Measurements from ENCODE around the gene MLF2. TPM values are rescaled to one million over a fixed set of nuclear protein-coding genes. Genes with fewer than 3 reads are reported as not detected.

MLF2 gene
- total RNA-seq, 1 donor from 2014 or later = 162 TPM

GRCh38 chr12:6782850-6783566, 30.1 kb upstream of the MLF2 start:
- no peak for DNase-seq (ENCODE audit: extremely low spot score, unreplicated experiment)
- no peaks in the 10 kb centered on the region for H3K9me3 Mint-ChIP-seq (ENCODE audit: unreplicated experiment)
- TF ChIP-seq, protein P1, sequence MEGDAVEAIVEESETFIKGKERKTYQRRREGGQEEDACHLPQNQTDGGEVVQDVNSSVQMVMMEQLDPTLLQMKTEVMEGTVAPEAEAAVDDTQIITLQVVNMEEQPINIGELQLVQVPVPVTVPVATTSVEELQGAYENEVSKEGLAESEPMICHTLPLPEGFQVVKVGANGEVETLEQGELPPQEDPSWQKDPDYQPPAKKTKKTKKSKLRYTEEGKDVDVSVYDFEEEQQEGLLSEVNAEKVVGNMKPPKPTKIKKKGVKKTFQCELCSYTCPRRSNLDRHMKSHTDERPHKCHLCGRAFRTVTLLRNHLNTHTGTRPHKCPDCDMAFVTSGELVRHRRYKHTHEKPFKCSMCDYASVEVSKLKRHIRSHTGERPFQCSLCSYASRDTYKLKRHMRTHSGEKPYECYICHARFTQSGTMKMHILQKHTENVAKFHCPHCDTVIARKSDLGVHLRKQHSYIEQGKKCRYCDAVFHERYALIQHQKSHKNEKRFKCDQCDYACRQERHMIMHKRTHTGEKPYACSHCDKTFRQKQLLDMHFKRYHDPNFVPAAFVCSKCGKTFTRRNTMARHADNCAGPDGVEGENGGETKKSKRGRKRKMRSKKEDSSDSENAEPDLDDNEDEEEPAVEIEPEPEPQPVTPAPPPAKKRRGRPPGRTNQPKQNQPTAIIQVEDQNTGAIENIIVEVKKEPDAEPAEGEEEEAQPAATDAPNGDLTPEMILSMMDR (IDR thresholded peaks at IDR 0.05) = no peak
- no peaks in the 10 kb centered on the region for H3K36me3 Mint-ChIP-seq (ENCODE audit: unreplicated experiment)
- peaks cover 11% of the 10 kb centered on the region for H3K4me1 Mint-ChIP-seq (ENCODE audit: unreplicated experiment)
- no peak overlapping the region for H3K4me3 Mint-ChIP-seq (ENCODE audit: unreplicated experiment)
- no peak overlapping the region for H3K27ac Mint-ChIP-seq (ENCODE audit: unreplicated experiment)
- H3K27me3 Mint-ChIP-seq (ENCODE audit: unreplicated experiment) = no peaks in the 10 kb centered on the region

- Mint-ChIP-seq H3K4me3 (ENCODE audit: unreplicated experiment) (no peak overlapping the region), H3K27ac (ENCODE audit: unreplicated experiment) (no peak overlapping the region), H3K27me3 (ENCODE audit: unreplicated experiment) (no peaks in the 10 kb centered on the region), H3K36me3 (ENCODE audit: unreplicated experiment) (no peaks in the 10 kb centered on the region), H3K4me1 (ENCODE audit: unreplicated experiment) (peaks cover 13% of the 10 kb centered on the region), H3K9me3 (ENCODE audit: unreplicated experiment) (no peaks in the 10 kb centered on the region)
- TF ChIP-seq, protein P1 (IDR thresholded peaks at IDR 0.05) = no peak
- DNase-seq (ENCODE audit: extremely low spot score, unreplicated experiment) = no peak
Observed at GRCh38 chr12:6782119-6782518, 29.2 kb upstream of the MLF2 start.

GRCh38 chr12:6780573-6780972, 27.6 kb upstream of the MLF2 start:
- no peak overlapping the region for H3K4me3 Mint-ChIP-seq (ENCODE audit: unreplicated experiment)
- H3K36me3 Mint-ChIP-seq (ENCODE audit: unreplicated experiment) = no peaks in the 10 kb centered on the region
- H3K4me1 Mint-ChIP-seq (ENCODE audit: unreplicated experiment) = peaks cover 13% of the 10 kb centered on the region
- no peaks in the 10 kb centered on the region for H3K9me3 Mint-ChIP-seq (ENCODE audit: unreplicated experiment)
- H3K27ac Mint-ChIP-seq (ENCODE audit: unreplicated experiment) = no peak overlapping the region
- no peak for DNase-seq (ENCODE audit: extremely low spot score, unreplicated experiment)
- TF ChIP-seq, protein P1 (IDR thresholded peaks at IDR 0.05) = no peak
- H3K27me3 Mint-ChIP-seq (ENCODE audit: unreplicated experiment) = no peaks in the 10 kb centered on the region

- Mint-ChIP-seq H3K27me3 (ENCODE audit: unreplicated experiment) (no peaks in the 10 kb centered on the region), H3K36me3 (ENCODE audit: unreplicated experiment) (no peaks in the 10 kb centered on the region), H3K9me3 (ENCODE audit: unreplicated experiment) (no peaks in the 10 kb centered on the region), H3K4me1 (ENCODE audit: unreplicated experiment) (peaks cover 13% of the 10 kb centered on the region), H3K27ac (ENCODE audit: unreplicated experiment) (no peak overlapping the region), H3K4me3 (ENCODE audit: unreplicated experiment) (no peak overlapping the region)
- no peak for DNase-seq (ENCODE audit: extremely low spot score, unreplicated experiment)
- TF ChIP-seq, protein P1 (IDR thresholded peaks at IDR 0.05) = no peak
Observed at GRCh38 chr12:6779708-6780432, 26.9 kb upstream of the MLF2 start.
